Common myeloid progenitor, CD34-positive (primary cell): ENCODE measurements around the gene SREK1IP1.

Experiments
- CTCF ChIA-PET: fragments of 350-600 bp; sonication (Branson Sonifier 250); formaldehyde crosslinking; loops from one replicate; lab custom pipeline; 2021; ENCODE audit warnings: antibody characterized with exemption; lab: Charles Lee
- POLR2A ChIA-PET: fragments of 350-600 bp; sonication (Branson Sonifier 250); formaldehyde crosslinking; loops from one replicate; lab custom pipeline; 2021; ENCODE audit warnings: antibody characterized with exemption; lab: Charles Lee
- DNase-seq, 3 donors: peaks; one replicate each; pipeline versions ENCODE4 v3.0.0 to v3.0.0-alpha.2; 2013
- H3K27ac ChIP-seq, 2 experiments: 1 replicate in 1 of 2; 2 replicates in 1 of 2; pipeline ENCODE4 v1.7.0; 2013; ENCODE audit warnings: inconsistent platforms in 2 of 2, low read length in 2 of 2, mild to moderate bottlenecking in 2 of 2, low read depth in 1 of 2, moderate library complexity in 1 of 2; ENCODE audit not compliant: severe bottlenecking in 2 of 2, insufficient read depth in 1 of 2, poor library complexity in 1 of 2
- H3K27me3 ChIP-seq, 5 experiments: replicated peaks in 2 of 5; 1 replicate in 3 of 5; 2 replicates in 2 of 5; pipeline versions ENCODE4 v1.6.1 to v1.7.0; 2013; ENCODE audit warnings: low read length in 4 of 5, mild to moderate bottlenecking in 2 of 5, moderate library complexity in 2 of 5, inconsistent platforms in 1 of 5; ENCODE audit not compliant: insufficient read depth in 5 of 5, control insufficient read depth in 4 of 5
- H3K36me3 ChIP-seq, 4 experiments: 1 replicate in 2 of 4; 2 replicates in 2 of 4; pipeline versions ENCODE4 v1.6.1 to v1.7.0; 2013; ENCODE audit warnings: low read length in 3 of 4, control low read depth in 1 of 4, mild to moderate bottlenecking in 1 of 4; ENCODE audit not compliant: control insufficient read depth in 4 of 4, insufficient read depth in 4 of 4
- H3K4me1 ChIP-seq, 4 experiments: 1 replicate in 3 of 4; 2 replicates in 1 of 4; pipeline versions ENCODE4 v1.6.1 to v1.7.1; 2013; ENCODE audit warnings: low read length in 3 of 4, mild to moderate bottlenecking in 3 of 4, control low read depth in 1 of 4, inconsistent platforms in 1 of 4, moderate library complexity in 1 of 4; ENCODE audit not compliant: control insufficient read depth in 4 of 4, insufficient read depth in 4 of 4; ENCODE audit errors: control extremely low read depth in 1 of 4
- H3K4me3 ChIP-seq, 7 experiments: 1 replicate in 4 of 7; 2 replicates in 3 of 7; pipeline versions ENCODE4 v1.5.1 to v1.7.0; 2013; ENCODE audit warnings: mild to moderate bottlenecking in 7 of 7, low read length in 6 of 7, moderate library complexity in 6 of 7, inconsistent platforms in 2 of 7, low read depth in 2 of 7, control low read depth in 1 of 7; ENCODE audit not compliant: insufficient read depth in 4 of 7, control insufficient read depth in 1 of 7; ENCODE audit errors: extremely low read depth in 1 of 7
- H3K9me3 ChIP-seq, 5 experiments: 1 replicate in 4 of 5; 2 replicates in 1 of 5; pipeline versions ENCODE4 v1.6.1 to v1.7.1; 2013; ENCODE audit warnings: low read length in 4 of 5, mild to moderate bottlenecking in 2 of 5, inconsistent platforms in 1 of 5, low read depth in 1 of 5, moderate library complexity in 1 of 5; ENCODE audit not compliant: control insufficient read depth in 4 of 5, insufficient read depth in 2 of 5; ENCODE audit errors: control extremely low read depth in 1 of 5
- WGBS: methylation state at CpG from one replicate; pipeline ENCODE4 v1.1.5; 2013; ENCODE audit not compliant: insufficient coverage; 5-methylcytosine and 5-hydroxymethylcytosine counted together

The SREK1IP1 gene

DNA sequence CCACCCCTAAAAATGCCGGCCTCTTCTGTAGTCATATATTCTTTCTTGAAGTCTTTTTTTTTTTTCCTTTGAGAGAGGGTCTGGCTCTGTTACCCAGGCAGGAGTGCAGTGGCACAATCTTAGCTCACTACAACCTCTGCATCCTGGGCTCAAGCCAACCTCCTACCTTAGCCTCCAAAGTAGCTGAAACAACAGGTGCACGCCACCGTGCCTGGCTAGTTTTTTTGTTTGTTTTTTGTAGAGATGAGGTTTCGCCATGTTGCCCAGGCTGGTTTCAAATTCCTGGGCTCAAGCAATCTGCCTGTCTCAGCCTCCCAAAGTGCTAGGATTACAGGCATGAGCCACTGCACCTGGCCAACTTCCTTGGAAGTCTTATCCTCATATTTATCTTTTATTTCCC, 19.1 kb downstream of the SREK1IP1 start:
- POLR2A ChIA-PET: no interaction called here

GRCh38 chr5:64746446-64746845, 22.0 kb downstream of the SREK1IP1 start:
- Histone ChIP-seq H3K4me1 (no peaks in the 10 kb centered on the region), H3K27ac (no peak overlapping the region), H3K4me3 (no peak overlapping the region), H3K27me3 (no peaks in the 10 kb centered on the region), H3K9me3 (no peaks in the 10 kb centered on the region), H3K36me3 (peaks cover 0 to 6% (median 0%) of the 10 kb centered on the region in 4 experiments)
- ChIA-PET CTCF (no interaction called here), POLR2A (no interaction called here)
- no peak for DNase-seq
- WGBS: 100% methylated on average over 1 of the region's 1 CpG

More for the DNA sequence above, 19.1 kb downstream of the SREK1IP1 start:
- Histone ChIP-seq H3K36me3 (peaks cover 0 to 17% (median 6%) of the 10 kb centered on the region in 4 experiments), H3K27ac (no peak overlapping the region), H3K9me3 (no peaks in the 10 kb centered on the region), H3K4me1 (no peaks in the 10 kb centered on the region), H3K27me3 (no peaks in the 10 kb centered on the region), H3K4me3 (no peak overlapping the region)
- no peak for DNase-seq
- no CpG with 5 or more reads among the region's 4 CpGs for WGBS
- CTCF ChIA-PET: interaction anchor here (0.9 to 1.0 kb wide), 3 partner anchors 9 to 17 kb away, joined by 3 to 7 read pairs (median 3); no protein-coding TSS in a partner anchor

DNA sequence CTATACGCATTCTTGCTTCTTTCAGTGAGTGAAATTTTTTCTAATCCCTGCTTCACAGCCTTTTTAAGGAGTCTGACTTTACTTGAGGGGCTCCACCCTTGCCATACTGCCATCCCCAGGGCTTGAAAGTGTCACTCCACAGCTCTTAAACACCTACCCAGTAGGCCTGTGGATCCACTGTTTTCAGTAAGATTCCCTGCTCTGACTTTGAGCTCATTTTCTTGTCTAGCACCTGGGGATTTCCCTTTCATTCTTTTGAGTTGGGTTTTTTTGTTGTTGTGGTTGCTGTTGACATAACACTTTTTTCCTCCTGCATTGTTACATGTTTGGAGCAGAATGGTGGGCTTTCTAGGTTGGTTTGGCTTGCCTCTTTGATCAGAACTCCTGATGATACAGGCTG, 23.6 kb downstream of the SREK1IP1 start:
- DNase-seq: no peak
- Histone ChIP-seq H3K27me3 (no peaks in the 10 kb centered on the region), H3K4me1 (no peaks in the 10 kb centered on the region), H3K9me3 (no peaks in the 10 kb centered on the region), H3K36me3 (peaks cover 0 to 14% (median 5%) of the 10 kb centered on the region in 4 experiments), H3K27ac (no peak overlapping the region), H3K4me3 (no peak overlapping the region)
- 89% methylated on average over 1 of the region's 1 CpG for WGBS
- POLR2A ChIA-PET: no interaction called here
- CTCF ChIA-PET: no interaction called here

GRCh38 chr5:64742821-64743220, 25.7 kb downstream of the SREK1IP1 start:
- no peak overlapping the region for H3K4me3 ChIP-seq
- no peaks in the 10 kb centered on the region for H3K9me3 ChIP-seq
- no peak overlapping the region for H3K27ac ChIP-seq
- no peaks in the 10 kb centered on the region for H3K27me3 ChIP-seq
- no peaks in the 10 kb centered on the region for H3K4me1 ChIP-seq
- no peak for DNase-seq
- ChIA-PET CTCF (no interaction called here), POLR2A (no interaction called here)
- H3K36me3 ChIP-seq: peaks cover 0 to 26% (median 17%) of the 10 kb centered on the region in 4 experiments

GRCh38 chr5:64742411-64742810, 26.1 kb downstream of the SREK1IP1 start:
- Histone ChIP-seq H3K36me3 (peaks cover 0 to 26% (median 18%) of the 10 kb centered on the region in 4 experiments), H3K4me1 (no peaks in the 10 kb centered on the region), H3K27ac (no peak overlapping the region), H3K4me3 (no peak overlapping the region), H3K9me3 (no peaks in the 10 kb centered on the region), H3K27me3 (no peaks in the 10 kb centered on the region)
- POLR2A ChIA-PET: no interaction called here
- WGBS: no CpG with 5 or more reads among the region's 1 CpG
- no peak for DNase-seq
- CTCF ChIA-PET: no interaction called here

- Histone ChIP-seq H3K4me3 (no peak overlapping the region), H3K36me3 (peaks cover 8 to 30% (median 19%) of the 10 kb centered on the region in 4 experiments), H3K27me3 (no peaks in the 10 kb centered on the region), H3K4me1 (no peaks in the 10 kb centered on the region), H3K9me3 (no peaks in the 10 kb centered on the region), H3K27ac (no peak overlapping the region)
- CTCF ChIA-PET: no interaction called here
- no CpG with 5 or more reads among the region's 2 CpGs for WGBS
- no peak for DNase-seq
- POLR2A ChIA-PET: no interaction called here
Observed at GRCh38 chr5:64727150-64727549, 41.3 kb downstream of the SREK1IP1 start.

DNA sequence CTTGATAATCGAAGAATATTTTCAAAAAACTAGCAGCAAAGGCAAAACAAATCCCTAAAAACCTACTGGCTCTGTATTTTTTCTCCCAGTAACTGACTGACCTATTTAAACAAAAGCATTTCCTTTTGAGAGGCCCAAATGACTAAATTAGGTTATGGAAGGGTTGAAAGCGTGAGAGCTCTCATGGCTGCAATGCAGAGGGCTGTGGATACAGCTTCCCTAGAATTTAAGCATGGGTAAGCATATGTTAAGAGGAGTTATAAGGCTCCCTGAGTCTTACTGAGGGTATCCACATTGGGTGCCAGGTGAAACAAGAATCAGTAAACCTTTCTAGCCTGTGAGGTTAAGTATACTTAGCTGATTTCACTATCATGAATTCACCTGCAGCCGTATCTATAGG, 45.9 kb downstream of the SREK1IP1 start:
- no peak for DNase-seq
- WGBS: 100% methylated on average over 1 of the region's 3 CpGs
- ChIA-PET CTCF (interaction anchor here (1.0 kb wide), 1 partner anchor 88 kb away, joined by 3 read pairs; no protein-coding TSS in a partner anchor), POLR2A (interaction anchor here (0.5 kb wide), 1 partner anchor 10 kb away, joined by 4 read pairs; no protein-coding TSS in a partner anchor)
- H3K9me3 ChIP-seq: no peaks in the 10 kb centered on the region
- H3K4me1 ChIP-seq: no peaks in the 10 kb centered on the region
- H3K27me3 ChIP-seq: no peaks in the 10 kb centered on the region
- H3K36me3 ChIP-seq: peaks cover 4 to 23% (median 12%) of the 10 kb centered on the region in 4 experiments
- H3K4me3 ChIP-seq: no peak overlapping the region
- H3K27ac ChIP-seq: no peak overlapping the region
